CD4-positive, alpha-beta T cell treated with Interferon alpha-2 for 1 hour (primary cell): ENCODE data around the gene SLC24A4.

Source experiments
- DNase-seq, 2 donors: peaks; one replicate each; pipeline ENCODE4 v3.0.0-alpha.2; 2020 to 2022

The SLC24A4 gene

DNA sequence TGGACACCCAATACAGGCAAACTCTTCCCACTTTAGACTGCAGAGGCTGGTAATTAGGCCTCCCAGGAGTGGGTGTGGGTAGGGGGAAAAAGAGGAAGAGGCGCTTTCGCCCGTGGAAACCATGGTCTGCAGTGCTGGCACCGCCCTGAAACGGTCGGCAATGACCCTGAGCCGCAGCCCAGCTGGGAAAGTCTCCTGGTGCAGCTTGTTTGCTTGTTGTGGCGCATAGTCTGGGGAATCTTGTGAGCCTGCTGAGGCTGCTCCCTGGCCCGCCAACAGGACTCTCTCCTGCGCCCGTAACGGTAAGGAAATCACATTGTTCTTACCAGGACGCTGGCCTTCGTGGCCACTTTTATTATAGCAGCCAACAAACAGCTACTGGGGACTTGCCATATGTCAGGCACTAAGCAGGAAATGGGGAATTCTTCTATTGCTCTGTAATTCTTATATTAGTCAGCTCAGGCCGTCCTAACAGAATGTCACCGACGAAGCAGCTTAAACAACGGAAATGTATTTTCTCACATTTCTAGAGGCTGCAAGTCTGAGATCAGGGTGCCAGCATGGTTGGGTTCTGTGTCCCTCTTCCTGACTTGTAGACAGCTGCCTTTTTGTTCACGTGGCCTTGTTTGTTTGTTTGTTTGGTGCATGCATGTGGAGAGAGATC lies 138.1 kb downstream of the SLC24A4 start:
- DNase-seq: peak in 1 of 2 donors; percentile 37

DNA sequence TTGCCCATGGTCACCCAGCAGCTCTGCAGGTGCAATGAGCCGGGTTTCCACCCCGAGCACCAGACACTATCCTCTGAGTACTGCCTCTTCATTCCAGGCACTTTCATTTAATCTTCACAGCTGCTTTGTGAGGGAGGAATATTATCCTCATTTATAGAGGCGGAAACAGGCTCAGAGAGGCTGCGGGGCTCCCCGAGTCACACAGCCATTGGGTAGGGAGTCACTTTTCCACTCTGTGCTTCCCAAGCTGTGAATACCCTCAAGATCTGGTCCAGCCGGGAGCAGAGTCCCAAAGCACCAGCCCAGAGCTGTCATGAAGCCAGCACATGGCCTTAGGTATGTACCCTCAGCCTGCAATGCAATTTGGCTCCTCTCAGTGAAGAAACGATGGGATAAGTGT lies 138.9 kb downstream of the SLC24A4 start:
- no peak for DNase-seq

DNA sequence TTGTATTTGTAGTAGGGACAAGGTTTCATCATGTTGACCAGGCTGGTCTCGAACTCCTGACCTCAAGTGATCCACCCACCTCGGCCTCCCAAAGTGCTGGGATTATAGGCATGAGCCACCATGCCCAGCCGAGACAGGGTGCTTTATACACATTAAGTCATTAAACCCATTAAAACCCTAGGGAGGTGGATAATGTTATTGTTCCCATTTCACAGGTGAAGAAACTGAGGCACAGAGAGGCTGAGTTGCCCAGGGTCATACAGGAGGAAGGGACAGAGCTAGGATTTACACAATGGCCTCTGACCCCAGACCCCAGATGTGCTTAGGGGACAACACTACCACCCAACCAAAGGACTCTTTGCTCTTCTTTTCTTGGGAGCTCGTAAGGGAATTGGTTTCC lies 139.6 kb downstream of the SLC24A4 start:
- no peak for DNase-seq

DNA sequence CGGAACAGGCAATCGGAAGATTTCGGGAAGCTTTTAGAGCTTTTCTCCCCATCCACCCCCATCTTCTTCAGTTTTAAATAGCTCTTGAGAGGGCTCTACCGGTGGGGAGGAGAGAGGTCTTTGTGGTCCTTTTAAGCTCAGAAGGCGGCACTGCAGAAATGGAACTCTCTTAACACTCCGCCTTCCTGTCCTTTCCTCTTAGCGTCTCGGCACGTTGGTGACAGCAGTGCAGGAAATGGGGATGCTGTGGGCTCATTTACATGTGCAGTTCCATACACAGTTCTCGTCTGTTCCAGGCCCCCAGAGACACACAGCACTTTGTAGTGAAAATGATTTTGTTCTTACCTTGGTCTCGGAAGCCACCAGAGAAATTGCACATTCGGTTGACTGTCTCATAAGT lies 140.2 kb downstream of the SLC24A4 start:
- no peak for DNase-seq

DNA sequence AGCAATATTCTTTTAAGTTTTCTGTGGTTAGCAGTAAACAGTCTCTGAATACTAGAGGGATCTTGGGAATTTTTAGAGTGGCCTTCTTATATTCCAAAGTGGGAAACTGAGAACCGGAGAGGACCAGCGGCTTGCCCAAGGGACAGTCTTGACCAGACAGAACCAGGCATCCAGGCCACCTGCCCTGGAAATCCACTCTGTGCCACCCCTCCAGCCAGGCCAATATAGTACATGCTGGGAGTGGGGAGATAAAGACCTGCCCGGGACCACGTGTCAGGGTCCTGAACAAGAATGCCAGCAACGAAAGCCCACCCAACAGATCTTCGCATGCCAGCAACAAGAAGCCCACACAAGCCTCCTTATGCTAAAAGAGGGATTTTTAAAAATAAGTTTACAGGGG lies 141.2 kb downstream of the SLC24A4 start:
- no peak for DNase-seq

- no peak for DNase-seq
These were observed 141.8 kb downstream of the SLC24A4 start for GRCh38 chr14:92464716-92465115.

DNA sequence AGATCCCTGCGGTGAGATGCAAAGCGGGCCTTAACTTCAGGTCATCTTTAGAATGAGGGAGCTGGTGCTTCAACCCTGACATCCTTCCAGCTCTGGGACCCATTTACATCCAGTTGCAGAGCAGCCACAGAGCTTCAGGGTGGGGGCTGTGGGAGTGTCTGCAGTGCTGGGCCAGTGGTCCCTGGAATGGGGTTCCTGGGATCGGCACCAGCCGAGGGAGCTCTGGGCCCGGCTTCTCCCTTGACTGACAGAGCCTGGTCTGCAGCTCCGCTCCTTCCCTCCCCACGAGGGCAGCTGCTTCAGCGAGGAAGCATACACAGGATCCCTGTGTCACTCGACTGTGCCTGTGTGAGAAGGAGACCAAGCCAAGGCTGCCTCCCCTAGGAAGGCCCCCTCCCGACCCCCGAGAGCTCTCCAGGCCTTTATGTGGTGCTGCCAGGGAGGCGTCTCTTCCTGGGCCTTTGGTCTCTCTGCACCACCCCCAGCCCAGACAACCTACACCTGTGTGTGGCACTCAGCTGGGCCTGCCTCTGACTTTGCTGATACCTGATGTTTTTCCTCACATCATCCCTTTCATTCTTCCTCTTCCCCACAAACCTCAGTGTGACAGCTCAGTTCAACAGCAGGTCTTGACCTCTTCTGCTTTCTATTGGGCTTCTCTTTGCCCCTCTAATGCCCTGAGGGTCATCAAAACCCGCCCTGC lies 142.5 kb downstream of the SLC24A4 start:
- DNase-seq: no peak

- no peak for DNase-seq
These were observed 143.1 kb downstream of the SLC24A4 start for GRCh38 chr14:92466059-92466458.

GRCh38 chr14:92469515-92469914 lies 146.6 kb downstream of the SLC24A4 start:
- DNase-seq: no peak

DNA sequence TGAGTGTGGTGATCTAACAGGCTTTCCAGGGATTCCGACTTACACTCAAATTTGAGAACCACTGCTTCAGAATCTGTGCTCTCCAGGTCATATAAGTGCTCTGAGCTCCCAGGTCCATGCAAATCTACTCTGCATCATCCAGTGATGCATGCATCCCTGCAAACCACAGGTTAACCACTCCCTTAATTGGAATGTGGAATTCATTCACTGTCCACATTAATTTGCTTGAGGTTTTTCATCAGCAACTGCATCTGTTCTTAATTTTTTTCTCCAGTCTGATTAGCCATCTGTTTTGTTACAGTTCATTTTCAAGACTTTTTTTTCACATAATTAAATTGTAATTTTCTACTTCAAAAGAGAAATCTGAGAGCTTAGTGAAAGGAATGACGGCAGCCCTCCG lies 147.2 kb downstream of the SLC24A4 start:
- DNase-seq: no peak

GRCh38 chr14:92470811-92471210 lies 147.8 kb downstream of the SLC24A4 start:
- DNase-seq: no peak

DNA sequence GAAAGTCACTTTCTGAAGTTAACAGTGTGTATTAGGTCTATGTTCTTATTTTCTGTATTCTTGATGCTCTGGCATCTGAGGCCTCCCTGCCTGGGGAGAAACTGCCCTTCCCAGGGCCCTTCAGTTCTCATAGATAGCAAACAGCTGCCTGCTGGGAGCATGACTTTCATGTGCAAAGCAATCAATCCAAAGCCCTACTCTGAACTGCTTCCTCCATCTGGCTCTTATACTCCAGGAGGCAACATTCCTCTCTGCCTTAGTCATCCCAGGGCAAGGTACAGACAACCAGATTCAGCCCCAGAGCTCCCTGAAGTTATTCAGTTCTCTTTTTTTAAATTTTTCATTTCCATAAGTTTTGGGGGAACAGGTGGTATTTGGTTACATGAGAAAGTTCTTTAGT lies 149.0 kb downstream of the SLC24A4 start:
- no peak for DNase-seq

GRCh38 chr14:92472860-92473259 lies 149.9 kb downstream of the SLC24A4 start:
- no peak for DNase-seq

- no peak for DNase-seq
These were observed 150.4 kb downstream of the SLC24A4 start for GRCh38 chr14:92473261-92473968.

- DNase-seq: no peak
These were observed 151.1 kb downstream of the SLC24A4 start for GRCh38 chr14:92473969-92474535.

DNA sequence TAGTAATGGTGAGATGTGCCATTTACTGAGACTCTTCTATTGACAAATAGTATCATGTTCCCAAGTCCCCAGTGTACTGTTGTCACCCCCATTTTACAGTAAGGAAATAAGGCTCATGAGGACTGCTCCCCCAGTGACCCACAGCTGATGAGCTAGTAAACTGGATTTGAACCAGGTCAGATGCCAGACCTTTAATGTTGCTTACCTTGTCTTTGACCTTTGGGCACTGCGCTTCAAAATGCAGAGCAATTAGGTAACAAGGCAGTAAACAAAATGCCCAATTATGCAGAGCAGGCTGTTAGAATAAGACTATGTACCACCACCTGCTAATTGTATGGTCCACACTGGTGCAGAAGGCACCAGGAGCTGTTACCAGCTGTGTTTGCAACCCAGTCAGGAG lies 152.1 kb downstream of the SLC24A4 start:
- DNase-seq: no peak

- DNase-seq: peak in 1 of 2 donors; percentile 25
These were observed 152.7 kb downstream of the SLC24A4 start for GRCh38 chr14:92475451-92476187.

DNA sequence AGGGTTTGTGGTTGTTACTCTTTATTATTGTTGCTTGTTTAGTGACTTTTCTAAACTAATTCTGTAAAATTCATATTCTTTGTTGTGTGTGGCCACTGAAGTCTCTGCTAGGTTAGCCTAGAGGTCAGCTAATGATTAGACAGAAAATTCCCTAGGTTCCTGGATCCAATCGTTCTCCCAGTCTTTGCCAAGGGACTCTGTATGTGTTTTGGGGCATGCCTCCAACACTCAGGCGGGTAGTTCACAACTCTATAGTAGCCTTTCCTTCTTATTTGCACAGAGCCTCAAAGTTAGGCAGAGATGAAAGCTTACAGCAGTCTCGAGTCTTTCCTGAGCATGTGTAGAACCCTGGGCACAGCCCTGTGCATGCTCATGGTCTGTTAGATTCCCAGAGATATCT lies 157.9 kb downstream of the SLC24A4 start:
- DNase-seq: no peak

DNA sequence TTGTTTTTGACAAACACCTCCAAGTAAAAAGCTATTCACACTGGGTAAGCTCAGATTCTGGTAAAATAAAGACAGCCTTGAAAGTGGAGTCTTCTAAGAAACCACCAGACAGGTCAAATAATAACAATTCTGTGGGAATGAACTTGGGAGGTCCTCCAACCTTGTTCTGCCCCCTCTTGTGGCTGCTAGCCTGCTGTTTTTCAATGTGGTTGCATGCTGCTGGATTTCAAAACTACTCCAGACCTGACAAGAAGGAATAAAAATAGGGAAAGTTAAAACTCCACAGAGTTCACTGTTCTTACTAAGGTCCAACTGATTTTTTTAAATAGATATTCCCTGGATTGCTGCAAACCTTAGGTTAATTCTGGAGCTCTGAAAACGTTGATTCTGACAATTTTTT lies 158.4 kb downstream of the SLC24A4 start:
- DNase-seq: no peak

GRCh38 chr14:92481811-92482555 lies 159.0 kb downstream of the SLC24A4 start:
- no peak for DNase-seq

GRCh38 chr14:92482621-92483319 lies 159.8 kb downstream of the SLC24A4 start:
- DNase-seq: no peak
